NOMO-1 (cell line): ENCODE measurements around the gene SMYD2.

Experiments used
- DNase-seq, 2 experiments: peaks; one replicate each; lab custom pipeline; 2025; ENCODE audit not compliant: unreplicated experiment in 2 of 2; lab: John Stamatoyannopoulos, UW

The SMYD2 gene

DNA sequence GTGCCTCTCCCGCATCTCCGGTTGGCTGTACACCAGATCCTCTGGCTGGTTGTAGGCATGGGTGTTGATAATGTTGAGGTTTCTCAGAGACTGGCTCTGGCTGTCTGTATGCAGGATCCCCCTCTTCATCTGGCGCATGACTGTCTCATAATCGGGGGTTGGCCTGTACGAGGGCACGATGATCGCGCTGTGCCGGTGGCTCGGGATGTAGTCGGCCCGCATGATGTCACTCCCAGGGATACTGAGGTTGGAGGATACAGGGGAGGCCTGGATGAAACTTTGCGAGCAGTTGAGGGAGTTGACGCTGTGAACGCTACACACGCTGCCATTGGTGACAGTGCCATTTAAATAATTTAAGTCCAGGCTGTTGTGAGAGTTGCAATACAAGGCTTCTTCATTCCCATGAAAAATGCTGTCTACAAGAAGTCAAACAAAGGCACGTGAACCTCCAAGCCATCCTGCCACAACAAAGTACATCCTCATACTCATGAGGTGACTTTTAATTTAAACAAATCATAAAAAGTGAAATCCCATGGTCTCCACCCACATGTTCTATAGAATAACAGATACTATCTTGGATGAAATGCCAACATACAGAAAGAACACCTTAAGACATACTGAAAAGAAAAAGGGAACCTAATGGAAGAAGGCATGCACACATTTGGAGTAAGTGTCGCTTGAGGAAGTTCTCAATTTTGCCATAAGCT, 103.6 kb downstream of the SMYD2 start:
- no peak for DNase-seq

GRCh38 chr1:214385428-214385827, 104.5 kb downstream of the SMYD2 start:
- no peak for DNase-seq

- DNase-seq, result no peak
These were observed 105.4 kb downstream of the SMYD2 start for GRCh38 chr1:214386333-214386732.
